OCI-LY1 (cell line): Measurements from ENCODE around the gene ADK.

Source experiments
- H2AFZ ChIP-seq: fragments of 200-600 bp; sonication (generic), shearing (Covaris generic); 2 replicates; pipeline ENCODE4 v1.6.0; 2014; ENCODE audit warnings: antibody characterized with exemption, mild to moderate bottlenecking, low read length
- H3F3A ChIP-seq: fragments of 200-600 bp; sonication (generic), shearing (Covaris generic); 2 replicates; pipeline ENCODE4 v1.6.0; 2014; ENCODE audit warnings: mild to moderate bottlenecking, antibody characterized with exemption, low read length, moderate library complexity; ENCODE audit not compliant: insufficient read depth
- H3K27ac ChIP-seq: fragments of 200-600 bp; sonication (generic); 2 replicates; pipeline ENCODE4 v1.5.1; 2014; ENCODE audit warnings: low read length, mixed run types, mild to moderate bottlenecking, low read depth; ENCODE audit not compliant: poor library complexity, severe bottlenecking
- H3K27me3 ChIP-seq: fragments of 200-600 bp; sonication (generic); 2 replicates; pipeline ENCODE4 v1.6.0; 2014; ENCODE audit warnings: antibody characterized with exemption, mild to moderate bottlenecking, low read length, moderate library complexity; ENCODE audit not compliant: insufficient read depth
- H3K36me3 ChIP-seq: fragments of 200-600 bp; sonication (generic); 2 replicates; pipeline ENCODE4 v1.6.1; 2014; ENCODE audit warnings: mild to moderate bottlenecking, antibody characterized with exemption, low read length, moderate library complexity, mixed read lengths; ENCODE audit not compliant: insufficient read depth
- H3K4me1 ChIP-seq: fragments of 200-600 bp; sonication (generic); 2 replicates; pipeline ENCODE4 v1.5.1; 2014; ENCODE audit warnings: mild to moderate bottlenecking, low read length, moderate library complexity; ENCODE audit not compliant: insufficient read depth, severe bottlenecking
- H3K4me2 ChIP-seq: fragments of 200-600 bp; sonication (generic), shearing (Covaris generic); 2 replicates; pipeline ENCODE4 v1.6.1; 2014; ENCODE audit warnings: low read length
- H3K4me3 ChIP-seq: fragments of 200-600 bp; sonication (generic); 2 replicates; pipeline ENCODE4 v1.5.1; 2014; ENCODE audit warnings: low read length, low read depth, mild to moderate bottlenecking, mixed read lengths; ENCODE audit not compliant: poor library complexity, severe bottlenecking
- H3K79me2 ChIP-seq: fragments of 200-600 bp; shearing (Covaris generic); 2 replicates; pipeline ENCODE4 v1.6.1; 2016; ENCODE audit warnings: mixed run types, low read length, mixed read lengths; ENCODE audit not compliant: insufficient read depth
- H3K9ac ChIP-seq: fragments of 200-600 bp; sonication (generic), shearing (Covaris generic); 2 replicates; pipeline ENCODE4 v1.6.1; 2014; ENCODE audit warnings: mild to moderate bottlenecking, low read length, mixed read lengths
- H3K9me2 ChIP-seq: fragments of 200-600 bp; sonication (generic), shearing (Covaris generic); 2 replicates; pipeline ENCODE4 v1.6.1; 2014; ENCODE audit warnings: low read depth, mild to moderate bottlenecking, low read length, mixed read lengths
- H3K9me3 ChIP-seq: fragments of 200-600 bp; shearing (Covaris generic); 2 replicates; pipeline ENCODE4 v1.6.1; 2014; ENCODE audit warnings: low read length, mixed read lengths
- H4K20me1 ChIP-seq: fragments of 200-600 bp; sonication (generic), shearing (Covaris generic); 2 replicates; pipeline ENCODE4 v1.6.0; 2016; ENCODE audit warnings: mild to moderate bottlenecking, low read length; ENCODE audit not compliant: insufficient read depth
- CTCF ChIP-seq: fragments of 200-600 bp; sonication (generic), shearing (Covaris generic); IDR thresholded peaks from 2 replicates; pipeline ENCODE4 v1.5.1; 2017; ENCODE audit warnings: mild to moderate bottlenecking, antibody characterized with exemption, low read length, moderate library complexity, mixed read lengths
- EZH2 ChIP-seq: fragments of 200-600 bp; sonication (generic), shearing (Covaris generic); IDR thresholded peaks from 2 replicates; pipeline ENCODE4 v1.8.0; 2017; ENCODE audit warnings: borderline replicate concordance, mixed run types, mild to moderate bottlenecking, antibody characterized with exemption, low read length, moderate library complexity, mixed read lengths

The ADK gene

GRCh38 chr10:74718208-74718607 lies 567.2 kb downstream of the ADK start:
- H3K27me3 ChIP-seq, result no peaks in the 10 kb centered on the region

GRCh38 chr10:74728225-74728624 lies 577.2 kb downstream of the ADK start:
- Histone ChIP-seq H3K4me3 (no peak overlapping the region), H3K27ac (no peak overlapping the region), H3K36me3 (no peaks in the 10 kb centered on the region), H4K20me1 (no peaks in the 10 kb centered on the region), H3F3A (no peaks in the 10 kb centered on the region), H3K9me2 (no peaks in the 10 kb centered on the region), H3K27me3 (no peaks in the 10 kb centered on the region), H3K4me2 (no peak overlapping the region), H3K79me2 (no peaks in the 10 kb centered on the region), H2AFZ (no peak overlapping the region), H3K9me3 (no peaks in the 10 kb centered on the region), H3K9ac (no peak overlapping the region), H3K4me1 (no peaks in the 10 kb centered on the region)
- no peak for TF ChIP-seq EZH2
- no peak for TF ChIP-seq CTCF

More at GRCh38 chr10:74718208-74718607, 567.2 kb downstream of the ADK start:
- H3K9ac ChIP-seq, result no peak overlapping the region
- no peak for TF ChIP-seq CTCF
- TF ChIP-seq EZH2, result no peak
- H3K4me1 ChIP-seq, result no peaks in the 10 kb centered on the region
- H2AFZ ChIP-seq, result no peak overlapping the region
- H3K36me3 ChIP-seq, result no peaks in the 10 kb centered on the region; the same call in 1 of the 2 replicates
- H3K27ac ChIP-seq, result no peak overlapping the region
- H3K4me2 ChIP-seq, result no peak overlapping the region
- H3K4me3 ChIP-seq, result no peak overlapping the region
- no peaks in the 10 kb centered on the region for H3F3A ChIP-seq
- no peaks in the 10 kb centered on the region for H3K79me2 ChIP-seq
- no peaks in the 10 kb centered on the region for H3K9me2 ChIP-seq
- H4K20me1 ChIP-seq, result no peaks in the 10 kb centered on the region
- H3K9me3 ChIP-seq, result peaks cover 13% of the 10 kb centered on the region

GRCh38 chr10:74730246-74730645 lies 579.2 kb downstream of the ADK start:
- TF ChIP-seq EZH2 (no peak), CTCF (no peak)
- Histone ChIP-seq H2AFZ (no peak overlapping the region), H3K4me1 (no peaks in the 10 kb centered on the region), H4K20me1 (no peaks in the 10 kb centered on the region), H3K27me3 (no peaks in the 10 kb centered on the region), H3K27ac (no peak overlapping the region), H3K9me2 (no peaks in the 10 kb centered on the region), H3K9ac (no peak overlapping the region), H3K4me3 (no peak overlapping the region), H3K4me2 (no peak overlapping the region), H3K36me3 (no peaks in the 10 kb centered on the region), H3K9me3 (no peaks in the 10 kb centered on the region), H3F3A (no peaks in the 10 kb centered on the region), H3K79me2 (no peaks in the 10 kb centered on the region)
